OCI-LY1 (cell line): ENCODE results near the gene LRIT3.

Source experiments
- H2AFZ ChIP-seq: fragments of 200-600 bp; sonication (generic), shearing (Covaris generic); 2 replicates; pipeline ENCODE4 v1.6.0; 2014; ENCODE audit warnings: antibody characterized with exemption, mild to moderate bottlenecking, low read length
- H3F3A ChIP-seq: fragments of 200-600 bp; sonication (generic), shearing (Covaris generic); 2 replicates; pipeline ENCODE4 v1.6.0; 2014; ENCODE audit warnings: mild to moderate bottlenecking, antibody characterized with exemption, low read length, moderate library complexity; ENCODE audit not compliant: insufficient read depth
- H3K27ac ChIP-seq: fragments of 200-600 bp; sonication (generic); 2 replicates; pipeline ENCODE4 v1.5.1; 2014; ENCODE audit warnings: low read length, mixed run types, mild to moderate bottlenecking, low read depth; ENCODE audit not compliant: poor library complexity, severe bottlenecking
- H3K27me3 ChIP-seq: fragments of 200-600 bp; sonication (generic); 2 replicates; pipeline ENCODE4 v1.6.0; 2014; ENCODE audit warnings: antibody characterized with exemption, mild to moderate bottlenecking, low read length, moderate library complexity; ENCODE audit not compliant: insufficient read depth
- H3K36me3 ChIP-seq: fragments of 200-600 bp; sonication (generic); 2 replicates; pipeline ENCODE4 v1.6.1; 2014; ENCODE audit warnings: mild to moderate bottlenecking, antibody characterized with exemption, low read length, moderate library complexity, mixed read lengths; ENCODE audit not compliant: insufficient read depth
- H3K4me1 ChIP-seq: fragments of 200-600 bp; sonication (generic); 2 replicates; pipeline ENCODE4 v1.5.1; 2014; ENCODE audit warnings: mild to moderate bottlenecking, low read length, moderate library complexity; ENCODE audit not compliant: insufficient read depth, severe bottlenecking
- H3K4me2 ChIP-seq: fragments of 200-600 bp; sonication (generic), shearing (Covaris generic); 2 replicates; pipeline ENCODE4 v1.6.1; 2014; ENCODE audit warnings: low read length
- H3K4me3 ChIP-seq: fragments of 200-600 bp; sonication (generic); 2 replicates; pipeline ENCODE4 v1.5.1; 2014; ENCODE audit warnings: low read length, low read depth, mild to moderate bottlenecking, mixed read lengths; ENCODE audit not compliant: poor library complexity, severe bottlenecking
- H3K79me2 ChIP-seq: fragments of 200-600 bp; shearing (Covaris generic); 2 replicates; pipeline ENCODE4 v1.6.1; 2016; ENCODE audit warnings: mixed run types, low read length, mixed read lengths; ENCODE audit not compliant: insufficient read depth
- H3K9ac ChIP-seq: fragments of 200-600 bp; sonication (generic), shearing (Covaris generic); 2 replicates; pipeline ENCODE4 v1.6.1; 2014; ENCODE audit warnings: mild to moderate bottlenecking, low read length, mixed read lengths
- H3K9me2 ChIP-seq: fragments of 200-600 bp; sonication (generic), shearing (Covaris generic); 2 replicates; pipeline ENCODE4 v1.6.1; 2014; ENCODE audit warnings: low read depth, mild to moderate bottlenecking, low read length, mixed read lengths
- H3K9me3 ChIP-seq: fragments of 200-600 bp; shearing (Covaris generic); 2 replicates; pipeline ENCODE4 v1.6.1; 2014; ENCODE audit warnings: low read length, mixed read lengths
- H4K20me1 ChIP-seq: fragments of 200-600 bp; sonication (generic), shearing (Covaris generic); 2 replicates; pipeline ENCODE4 v1.6.0; 2016; ENCODE audit warnings: mild to moderate bottlenecking, low read length; ENCODE audit not compliant: insufficient read depth
- CTCF ChIP-seq: fragments of 200-600 bp; sonication (generic), shearing (Covaris generic); IDR thresholded peaks from 2 replicates; pipeline ENCODE4 v1.5.1; 2017; ENCODE audit warnings: mild to moderate bottlenecking, antibody characterized with exemption, low read length, moderate library complexity, mixed read lengths
- EZH2 ChIP-seq: fragments of 200-600 bp; sonication (generic), shearing (Covaris generic); IDR thresholded peaks from 2 replicates; pipeline ENCODE4 v1.8.0; 2017; ENCODE audit warnings: borderline replicate concordance, mixed run types, mild to moderate bottlenecking, antibody characterized with exemption, low read length, moderate library complexity, mixed read lengths

LRIT3 gene

DNA sequence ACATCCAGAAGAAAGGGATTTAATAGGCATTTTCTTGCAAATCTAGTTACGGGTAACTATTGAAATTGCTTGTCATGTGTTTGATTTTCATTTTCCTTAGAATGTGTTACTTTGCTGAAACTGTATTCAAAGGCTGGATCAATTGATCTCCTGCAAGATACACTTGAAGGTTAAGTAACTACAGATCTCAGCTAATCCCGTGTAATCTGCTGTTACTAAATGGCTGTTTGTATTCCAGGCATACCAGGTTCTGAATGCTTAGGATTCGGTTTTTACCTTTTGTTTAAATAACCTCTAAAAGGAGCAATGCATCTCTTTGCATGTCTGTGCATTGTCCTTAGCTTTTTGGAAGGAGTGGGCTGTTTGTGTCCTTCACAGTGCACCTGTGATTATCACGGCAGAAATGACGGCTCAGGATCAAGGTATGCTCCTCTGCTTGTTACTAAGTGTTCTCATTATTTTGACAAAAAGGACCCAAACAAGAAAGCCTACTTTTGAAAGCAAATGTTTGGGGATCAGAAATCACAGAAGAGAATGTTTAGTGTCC lies at the start of gene LRIT3:
Gene LRIT3, plus strand, starts transcription at position 212 of the 547 bp plus-strand sequence. Its CDS starts 95 bp downstream, at position 307.
- no peaks in the 10 kb centered on the region for H3K9me3 ChIP-seq
- H3K4me1 ChIP-seq: no peaks in the 10 kb centered on the region
- H3K27me3 ChIP-seq: no peaks in the 10 kb centered on the region
- no peak within 1 kb of the TSS for H2AFZ ChIP-seq
- H3K9me2 ChIP-seq: no peaks in the 10 kb centered on the region
- no peaks in the 10 kb centered on the region for H4K20me1 ChIP-seq
- no peak for TF ChIP-seq EZH2
- TF ChIP-seq CTCF: no peak
- H3K36me3 ChIP-seq: no peaks in the 10 kb centered on the region
- H3F3A ChIP-seq: no peaks in the 10 kb centered on the region
- H3K27ac ChIP-seq: no peak within 1 kb of the TSS
- H3K79me2 ChIP-seq: no peaks in the 10 kb centered on the region
- no peak within 1 kb of the TSS for H3K9ac ChIP-seq
- H3K4me3 ChIP-seq: no peak within 1 kb of the TSS
- no peak within 1 kb of the TSS for H3K4me2 ChIP-seq

GRCh38 chr4:109798866-109799265 lies 49.0 kb upstream of the LRIT3 start:
- Histone ChIP-seq H3K4me3 (no peak overlapping the region), H3K4me1 (no peaks in the 10 kb centered on the region), H3F3A (no peaks in the 10 kb centered on the region), H2AFZ (no peak overlapping the region), H4K20me1 (no peaks in the 10 kb centered on the region), H3K79me2 (no peaks in the 10 kb centered on the region), H3K27ac (no peak overlapping the region), H3K9ac (no peak overlapping the region), H3K9me3 (peaks cover 2% of the 10 kb centered on the region; the same call in 1 of the 2 replicates), H3K36me3 (no peaks in the 10 kb centered on the region), H3K27me3 (no peaks in the 10 kb centered on the region), H3K4me2 (no peak overlapping the region), H3K9me2 (no peaks in the 10 kb centered on the region)
- no peak for TF ChIP-seq EZH2
- no peak for TF ChIP-seq CTCF

DNA sequence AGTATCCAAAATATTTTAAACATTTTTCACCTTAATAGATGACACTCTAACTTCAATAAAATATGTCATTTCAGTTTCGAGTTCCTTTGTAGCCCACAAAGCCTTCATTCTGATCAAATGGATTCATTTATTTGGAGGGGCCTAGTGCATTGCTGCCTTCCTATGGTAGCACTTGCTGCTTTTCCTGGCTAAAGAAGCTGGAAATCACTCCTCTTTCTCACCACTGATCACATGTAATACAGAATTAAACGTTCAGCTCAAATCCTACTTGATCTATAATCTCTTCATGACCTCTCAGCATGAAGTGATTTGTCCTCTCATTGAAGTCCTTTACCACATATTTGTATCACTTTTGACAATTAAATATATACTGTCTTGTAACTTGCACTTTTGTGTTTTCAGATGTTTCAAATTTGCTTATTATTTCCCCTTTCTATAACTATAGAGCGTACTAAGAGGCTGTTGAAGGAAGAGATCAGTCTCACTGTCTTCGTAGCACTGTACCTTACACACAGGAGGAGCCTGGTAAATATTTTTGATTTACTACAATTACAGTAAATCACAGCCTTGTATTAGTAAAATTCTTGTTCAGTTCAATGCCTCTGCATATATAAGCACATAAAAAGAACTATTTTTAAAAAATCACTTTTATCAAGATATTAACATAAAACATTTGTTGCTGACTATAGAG lies 46.7 kb upstream of the LRIT3 start:
- Histone ChIP-seq H3K27ac (no peak overlapping the region), H4K20me1 (no peaks in the 10 kb centered on the region), H3K4me2 (no peak overlapping the region), H3K9me2 (no peaks in the 10 kb centered on the region), H2AFZ (no peak overlapping the region), H3K4me3 (no peak overlapping the region), H3K36me3 (no peaks in the 10 kb centered on the region), H3K4me1 (no peaks in the 10 kb centered on the region), H3K79me2 (no peaks in the 10 kb centered on the region), H3F3A (no peaks in the 10 kb centered on the region), H3K27me3 (no peaks in the 10 kb centered on the region), H3K9ac (no peak overlapping the region), H3K9me3 (no peaks in the 10 kb centered on the region; the same call in 1 of the 2 replicates)
- TF ChIP-seq CTCF (no peak), EZH2 (no peak)
